NOMO-1 (cell line): ENCODE data around the gene DYNLT5.
"Not testable (repeated sequence)": the region's sequence is repeated elsewhere in the genome, so short reads cannot be mapped to it uniquely, and the experiment has no call there.

ENCODE experiments used
- DNase-seq, 2 experiments: peaks; one replicate each; lab custom pipeline; 2025; ENCODE audit not compliant: unreplicated experiment in 2 of 2; lab: John Stamatoyannopoulos, UW

The DYNLT5 gene

GRCh38 chr1:66752000-66752592, at the start of gene DYNLT5:
TSS of gene DYNLT5 (plus strand) at chr1:66752459. CDS start at chr1:66754659, 2,200 bp downstream.
- DNase-seq: peak; percentile 58 to 60

- DNase-seq: no peak
These were observed 47.9 kb upstream of the DYNLT5 start for GRCh38 chr1:66704177-66704875.

GRCh38 chr1:66705110-66705509, 47.1 kb upstream of the DYNLT5 start:
- no peak for DNase-seq

GRCh38 chr1:66711420-66711819, 40.8 kb upstream of the DYNLT5 start:
- no peak for DNase-seq

- no peak for DNase-seq
These were observed 39.4 kb upstream of the DYNLT5 start for GRCh38 chr1:66712839-66713238.

GRCh38 chr1:66723985-66724384, 28.3 kb upstream of the DYNLT5 start:
- DNase-seq: no peak

- peak; percentile 67 to 80 for DNase-seq
These were observed 26.2 kb upstream of the DYNLT5 start for GRCh38 chr1:66725885-66726665.

- no peak for DNase-seq
These were observed 24.2 kb upstream of the DYNLT5 start for GRCh38 chr1:66728021-66728420.

GRCh38 chr1:66728716-66729115, 23.5 kb upstream of the DYNLT5 start:
- DNase-seq: not testable (repeated sequence)

GRCh38 chr1:66729119-66729518, 23.1 kb upstream of the DYNLT5 start:
- DNase-seq: peak; percentile 32 to 61

GRCh38 chr1:66729523-66729922, 22.7 kb upstream of the DYNLT5 start:
- DNase-seq: no peak

- no peak for DNase-seq
These were observed 21.8 kb upstream of the DYNLT5 start for GRCh38 chr1:66730462-66730861.

GRCh38 chr1:66731170-66731865, 20.9 kb upstream of the DYNLT5 start:
- no peak for DNase-seq

GRCh38 chr1:66732407-66733166, 19.7 kb upstream of the DYNLT5 start:
- peak; percentile 78 to 94 for DNase-seq

GRCh38 chr1:66733348-66734017, 18.8 kb upstream of the DYNLT5 start:
- DNase-seq: no peak

GRCh38 chr1:66734531-66734930, 17.7 kb upstream of the DYNLT5 start:
- not testable (repeated sequence) for DNase-seq

GRCh38 chr1:66737836-66738235, 14.4 kb upstream of the DYNLT5 start:
- no peak for DNase-seq

GRCh38 chr1:66739401-66740157, 12.7 kb upstream of the DYNLT5 start:
- peak; percentile 22 to 30 for DNase-seq

- DNase-seq: no peak
These were observed 6.8 kb upstream of the DYNLT5 start for GRCh38 chr1:66745451-66745850.
